RPMI7951 (cell line): ENCODE data around the gene DNAI7. TPM values are rescaled to one million over a fixed set of nuclear protein-coding genes. Genes with fewer than 3 reads are reported as not detected.

ENCODE experiments used
- DNase-seq: peaks from one replicate; pipeline ENCODE4 v3.0.0-alpha.2; 2012; ENCODE audit warnings: low read depth
- total RNA-seq: library from RNA; depleted of rRNA; stranded (reverse); fragments of >200 nt; shearing (Covaris generic); gene quantifications from 2 replicates; pipeline ENCODE4 v1.2.3, GENCODE V29; 2014; rRNA removed

The DNAI7 gene, protein sequence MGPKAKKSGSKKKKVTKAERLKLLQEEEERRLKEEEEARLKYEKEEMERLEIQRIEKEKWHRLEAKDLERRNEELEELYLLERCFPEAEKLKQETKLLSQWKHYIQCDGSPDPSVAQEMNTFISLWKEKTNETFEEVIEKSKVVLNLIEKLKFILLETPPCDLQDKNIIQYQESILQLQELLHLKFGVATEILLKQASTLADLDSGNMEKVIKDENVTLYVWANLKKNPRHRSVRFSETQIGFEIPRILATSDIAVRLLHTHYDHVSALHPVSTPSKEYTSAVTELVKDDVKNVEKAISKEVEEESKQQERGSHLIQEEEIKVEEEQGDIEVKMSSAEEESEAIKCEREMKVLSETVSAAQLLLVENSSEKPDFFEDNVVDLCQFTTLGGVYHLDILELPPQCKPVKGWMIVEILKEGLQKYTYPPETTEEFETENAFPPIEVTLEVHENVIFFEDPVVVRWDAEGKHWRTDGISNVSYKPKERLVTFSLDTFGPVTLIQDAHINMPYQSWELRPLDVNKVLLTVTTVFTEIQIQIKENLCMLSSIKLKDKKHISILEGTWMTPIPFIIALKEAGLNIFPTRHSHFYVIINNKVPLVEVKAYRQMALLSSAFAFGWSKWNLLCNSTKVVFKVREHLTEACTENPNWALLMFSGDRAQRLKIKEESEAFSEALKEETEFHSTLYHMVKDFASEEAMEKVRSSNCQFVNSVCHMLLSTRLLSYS
- 0.12 TPM in 1 of 2 replicates, not detected in the other for total RNA-seq

DNA sequence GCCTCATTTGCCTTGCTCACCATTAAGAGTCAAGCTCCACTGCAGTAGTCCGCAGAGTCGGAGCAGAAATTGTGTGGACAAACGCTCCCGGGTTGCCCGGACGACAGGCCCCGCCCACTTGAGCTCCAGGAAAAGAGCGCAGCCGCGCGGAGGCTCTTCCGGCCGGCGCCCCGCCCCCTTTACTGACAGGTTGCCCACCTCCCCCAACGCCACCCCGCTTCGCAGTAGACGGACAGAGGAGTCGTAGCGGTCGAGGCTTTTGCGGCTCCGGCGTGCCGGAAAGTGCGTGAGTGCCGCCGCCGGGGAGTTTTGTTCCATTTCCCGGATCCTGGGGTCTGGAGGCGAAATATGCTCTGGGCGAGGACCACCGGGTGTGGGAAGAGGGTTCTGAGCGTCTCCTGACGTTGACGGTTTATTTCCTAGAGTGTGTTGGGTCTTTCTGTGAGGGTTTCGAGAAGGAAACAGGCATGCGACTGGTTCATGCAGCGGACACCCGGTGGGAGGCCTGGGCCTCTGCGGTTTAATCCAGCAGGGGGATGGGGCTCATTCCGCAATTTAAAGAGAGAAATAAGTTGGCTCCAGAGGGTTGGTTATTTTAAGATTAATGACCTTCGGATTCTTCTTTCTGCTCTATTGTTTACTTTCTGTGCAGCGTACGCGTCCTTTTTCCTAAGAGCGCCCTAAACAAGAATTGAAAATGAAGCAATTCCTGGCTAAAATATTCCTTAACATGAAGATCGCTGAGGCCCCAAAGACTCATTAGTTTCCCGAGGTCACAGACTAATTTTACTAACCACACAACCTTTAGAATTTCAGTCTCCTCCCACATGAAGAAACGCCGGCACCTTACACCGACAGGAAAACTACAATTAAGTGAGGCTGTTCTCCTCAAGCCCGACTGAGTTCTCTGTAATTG, at the start of gene DNAI7, which contains the start of gene ETFRF1:
TSS of gene DNAI7 (minus strand) at position 105 of the 916 bp plus-strand sequence. CDS start at position 23, 82 bp downstream.
TSS of gene ETFRF1 (plus strand) at position 182 of the 916 bp plus-strand sequence. CDS start 8,720 bp downstream, outside the sequence.
- DNase-seq, result peak; percentile 89

DNA sequence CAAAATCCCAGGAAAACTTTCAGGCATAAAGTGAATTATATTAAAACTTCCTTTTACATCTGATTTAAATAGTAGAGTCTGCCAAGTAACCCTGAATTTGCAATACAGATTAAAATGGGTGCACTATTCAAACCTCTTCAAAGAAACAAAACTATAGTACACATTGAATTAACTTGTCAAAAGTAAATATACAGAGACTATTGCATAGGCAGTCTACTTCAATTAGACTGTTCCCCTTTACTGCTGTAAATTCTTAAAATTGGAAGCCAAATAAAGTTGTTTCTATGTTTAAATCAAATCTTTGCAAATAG, 48.7 kb upstream of the DNAI7 start:
- DNase-seq, result no peak

DNA sequence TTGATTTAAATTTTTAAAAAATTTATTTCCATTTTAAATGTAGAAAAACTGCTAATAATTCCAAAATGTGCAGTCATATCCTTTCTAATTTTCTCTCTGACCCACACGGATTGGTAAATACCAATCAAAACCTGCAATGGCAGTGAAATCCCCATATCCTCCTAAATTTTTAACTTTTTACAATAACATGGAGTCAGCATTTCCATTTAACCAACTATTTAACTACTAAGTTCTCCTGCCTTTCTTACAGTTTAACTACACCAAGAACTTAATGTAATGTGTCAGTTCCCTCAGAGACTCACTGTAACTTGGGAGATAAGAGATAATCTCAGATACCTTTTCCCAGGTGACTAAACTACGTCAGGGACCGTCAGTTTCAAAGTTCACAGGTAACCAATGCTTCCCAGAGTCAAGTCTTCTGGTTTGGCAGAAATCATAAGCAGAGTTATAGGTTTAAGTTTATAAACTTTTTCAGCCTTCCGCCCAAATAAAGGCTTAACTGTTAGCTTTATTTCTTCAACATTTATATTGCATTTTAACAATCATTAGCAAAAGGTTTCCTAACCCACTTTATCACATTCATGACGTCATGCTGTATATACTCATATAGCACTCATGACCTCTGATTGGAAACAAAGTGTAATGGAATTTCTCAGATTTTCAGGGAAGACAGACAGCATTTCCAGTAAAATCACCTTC, 48.2 kb upstream of the DNAI7 start:
- no peak for DNase-seq

DNA sequence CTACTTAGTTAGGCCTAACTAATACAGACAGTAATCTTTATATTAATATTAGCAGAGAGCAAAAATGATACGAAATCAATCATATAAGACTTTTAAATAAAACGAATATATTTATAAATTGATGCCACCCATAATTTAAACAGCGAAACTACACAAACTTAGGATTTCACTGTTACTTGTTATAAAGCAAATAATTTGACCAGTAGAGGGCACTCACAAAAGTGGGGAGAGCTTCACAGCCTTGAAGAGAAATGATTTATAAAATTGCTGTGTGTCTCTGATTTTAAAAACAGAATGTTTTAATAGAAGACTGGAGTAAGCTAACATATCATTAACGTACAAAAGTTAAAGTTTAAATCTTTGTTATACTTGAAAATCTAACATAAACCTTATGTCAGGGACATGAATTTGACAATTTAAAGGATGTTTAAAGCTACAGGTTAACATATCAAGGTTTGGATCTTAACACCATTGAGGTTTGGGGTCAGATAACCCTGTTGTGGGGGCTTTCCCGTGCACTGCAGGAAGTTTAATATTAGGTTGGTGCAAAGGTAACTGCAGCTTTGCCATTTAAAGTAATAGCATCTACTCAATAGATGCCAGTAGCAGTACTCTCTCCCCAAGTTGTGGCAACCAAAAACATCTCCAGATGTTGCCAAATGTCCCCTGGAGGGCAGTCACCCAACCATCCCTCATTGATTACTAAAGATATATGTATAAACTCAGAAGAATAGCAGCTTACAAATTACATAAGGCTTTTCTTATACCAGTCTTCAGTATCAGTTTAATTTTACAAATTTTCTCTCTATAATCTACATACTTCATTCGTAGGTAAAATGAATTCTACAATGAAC, 46.4 kb upstream of the DNAI7 start:
- DNase-seq, result peak; percentile 33

DNA sequence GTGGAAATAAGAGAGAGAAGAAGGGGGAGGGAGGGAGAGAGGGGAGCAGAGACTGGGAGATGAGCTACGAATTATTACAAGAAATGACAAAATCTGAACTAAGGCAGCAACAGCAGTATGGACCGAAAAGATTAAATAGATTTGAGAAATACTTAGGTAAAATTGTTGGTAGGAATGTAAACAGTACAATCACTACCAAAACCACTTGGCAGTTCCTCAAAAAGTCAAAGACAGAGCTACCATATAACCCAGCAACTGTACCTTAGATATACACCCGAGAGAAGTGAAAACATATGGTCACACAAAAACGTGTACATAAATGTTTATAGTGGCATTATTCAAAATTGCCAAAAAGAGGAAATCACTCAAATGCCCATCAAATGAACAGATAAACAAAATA, 41.7 kb upstream of the DNAI7 start:
- DNase-seq, result no peak

DNA sequence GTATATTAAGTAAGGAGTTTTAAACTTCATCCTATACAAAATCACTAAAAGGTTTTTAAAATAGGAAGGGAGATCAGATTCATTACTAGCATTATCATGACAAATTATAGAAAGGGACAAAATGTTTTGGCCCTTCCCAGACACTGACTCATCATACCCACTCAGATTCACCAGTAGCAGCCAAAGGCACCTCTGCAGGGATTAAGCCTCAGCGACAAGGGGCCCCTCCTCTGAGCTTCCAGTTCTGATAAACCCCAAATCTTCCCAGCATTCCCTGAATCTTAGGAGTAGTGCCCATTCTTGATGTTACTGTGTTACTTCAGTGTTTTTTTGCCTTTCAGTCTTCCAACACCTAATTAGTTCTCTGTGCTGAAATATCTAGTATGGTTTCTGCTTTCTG, 41.2 kb upstream of the DNAI7 start:
- peak; percentile 7 for DNase-seq

DNA sequence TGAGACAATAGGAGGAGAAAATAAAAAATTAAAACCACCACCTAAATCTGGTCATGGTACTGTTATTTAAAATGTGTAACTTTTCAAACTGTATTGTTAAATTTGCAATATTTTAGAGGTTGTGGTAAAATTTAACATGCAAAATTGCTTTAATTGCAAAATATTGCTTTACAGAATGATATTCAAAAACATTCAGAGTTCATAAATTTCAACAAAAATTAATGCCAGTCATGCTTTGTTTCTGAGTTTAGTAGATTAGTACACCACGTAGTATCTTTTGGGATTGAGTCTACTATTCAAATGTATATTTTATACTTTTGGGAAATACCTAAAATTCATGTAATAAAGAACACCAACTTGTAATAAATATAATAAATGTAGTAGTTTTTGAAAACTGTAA, 18.4 kb upstream of the DNAI7 start:
- no peak for DNase-seq

DNA sequence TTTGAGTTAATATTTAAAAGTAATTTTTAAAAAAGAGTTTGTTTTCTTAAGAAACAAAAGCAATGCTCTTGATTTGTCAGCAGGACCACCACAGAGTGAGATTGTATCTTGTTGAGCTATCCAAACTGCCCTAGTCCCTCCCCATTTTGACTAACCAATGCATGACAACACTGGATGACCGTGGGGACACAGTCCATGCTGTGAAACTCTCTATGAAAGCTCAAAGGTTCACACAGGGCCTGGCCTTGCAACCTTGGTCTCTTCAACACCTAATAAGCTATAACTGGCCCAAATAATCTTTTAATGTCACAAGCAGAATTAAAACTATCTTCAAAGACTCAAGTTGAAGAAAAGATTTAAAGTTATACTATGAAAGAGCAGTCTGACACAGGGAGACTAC, 13.6 kb upstream of the DNAI7 start:
- no peak for DNase-seq

DNA sequence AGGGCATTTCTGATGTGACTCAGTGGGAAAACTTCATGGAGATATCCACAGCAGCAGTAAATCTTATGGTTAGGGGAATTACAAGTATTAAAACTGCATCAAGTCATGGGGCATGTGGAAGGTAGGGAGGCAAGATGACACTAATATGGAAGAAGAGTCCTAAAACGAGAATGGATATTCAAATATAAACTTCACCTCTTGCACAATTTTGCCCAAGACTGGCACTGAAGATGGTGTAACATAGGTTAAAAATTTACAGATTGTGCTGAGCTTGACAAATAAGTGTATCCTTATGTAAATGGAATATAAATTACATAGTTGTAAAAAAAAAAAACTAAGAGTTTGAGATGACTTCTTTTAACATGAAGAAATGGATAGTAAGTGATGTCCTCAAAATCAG, 12.9 kb upstream of the DNAI7 start:
- DNase-seq, result no peak

DNA sequence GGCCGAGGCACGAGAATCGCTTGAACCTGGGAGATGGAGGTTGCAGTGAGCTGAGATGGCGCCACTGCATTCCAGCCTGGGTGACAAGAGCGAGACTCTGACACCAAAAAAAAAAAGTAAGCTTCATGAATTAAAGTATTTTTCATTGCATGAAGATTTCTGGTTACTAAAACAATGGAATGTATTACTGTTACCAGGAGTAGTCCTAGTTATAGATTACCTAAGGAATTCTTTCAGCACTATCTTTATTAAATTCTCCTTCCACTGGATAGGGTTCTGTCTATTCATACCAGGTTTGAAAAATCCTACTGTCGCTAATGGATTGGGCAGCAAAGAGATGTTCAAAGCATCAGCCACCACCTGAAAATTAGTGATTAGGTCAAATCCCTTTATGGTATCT, 12.5 kb upstream of the DNAI7 start:
- DNase-seq, result no peak

DNA sequence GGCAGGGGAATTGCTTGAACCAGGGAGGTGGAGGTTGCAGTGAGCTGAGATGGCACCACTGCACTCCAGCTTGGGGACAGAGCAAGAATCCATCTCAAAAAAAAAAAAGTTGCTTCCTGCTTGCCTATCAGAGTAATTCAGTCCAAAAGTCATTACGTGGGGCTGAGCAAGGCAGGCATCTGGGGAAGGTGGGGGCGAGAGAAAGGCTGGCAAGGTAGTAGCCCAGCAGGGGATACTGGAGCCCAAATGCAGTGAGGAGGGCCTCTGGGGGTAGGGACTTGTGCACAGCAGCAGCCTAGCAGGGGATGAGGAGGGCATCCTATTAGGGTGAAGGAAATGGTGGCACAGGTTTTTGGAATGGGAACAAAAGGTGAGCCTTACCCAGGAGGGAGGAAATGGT, 7.2 kb upstream of the DNAI7 start:
- DNase-seq, result no peak

DNA sequence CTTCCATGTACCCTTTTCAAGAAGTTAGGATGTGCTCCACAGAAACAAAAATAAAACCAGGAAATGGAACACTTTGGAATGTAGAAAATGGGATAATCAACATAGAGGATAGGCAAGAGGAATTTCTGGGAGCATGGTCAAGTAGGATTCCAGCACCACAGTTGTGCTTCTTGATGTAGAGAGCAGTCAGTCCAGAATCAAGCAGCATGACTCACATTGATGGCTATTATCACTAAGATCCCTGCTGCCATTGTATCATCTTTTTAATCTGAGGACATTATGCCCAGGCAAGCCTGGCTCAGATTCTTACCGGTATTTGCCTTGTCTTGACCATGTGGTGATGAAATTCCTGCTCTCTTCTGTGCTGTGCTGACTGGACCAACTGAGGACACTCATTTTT, 5.7 kb upstream of the DNAI7 start:
- peak; percentile 8 for DNase-seq

DNA sequence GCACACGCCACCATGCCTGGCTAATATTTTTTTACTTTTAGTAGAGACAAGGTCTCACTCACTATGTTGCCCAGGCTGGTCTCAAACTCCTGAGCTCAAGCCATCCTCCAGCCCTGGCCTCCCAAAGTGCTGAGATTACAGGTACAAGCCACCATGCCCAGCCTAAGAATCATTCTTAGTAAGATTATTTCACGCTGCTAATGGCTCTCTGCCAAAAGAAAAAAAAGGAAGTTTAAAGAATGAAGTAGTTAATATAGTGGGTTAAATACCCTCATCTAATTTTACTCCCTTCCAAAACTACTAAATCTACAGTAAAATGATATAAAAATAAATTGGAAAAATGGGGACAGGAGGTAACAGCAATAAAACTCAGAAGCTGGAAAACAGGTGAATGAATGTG, 2.6 kb upstream of the DNAI7 start:
- no peak for DNase-seq

DNA sequence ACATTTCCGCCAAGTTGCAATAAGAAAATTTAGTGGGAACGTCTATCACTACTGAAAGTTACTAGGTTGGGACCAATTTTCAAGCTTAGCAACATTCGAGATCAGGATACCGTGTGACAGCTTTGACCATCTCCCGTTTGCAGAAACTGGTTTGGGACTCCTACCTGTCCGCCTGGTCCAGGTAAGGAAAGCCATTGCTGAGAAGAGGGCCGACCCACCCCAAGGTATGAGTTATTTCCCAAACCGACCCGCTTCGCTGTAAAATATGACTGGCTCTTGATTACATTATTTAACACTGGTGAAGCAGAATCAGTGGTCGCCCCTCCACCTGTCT, 271 bp downstream of the DNAI7 start:
- DNase-seq, result no peak

DNA sequence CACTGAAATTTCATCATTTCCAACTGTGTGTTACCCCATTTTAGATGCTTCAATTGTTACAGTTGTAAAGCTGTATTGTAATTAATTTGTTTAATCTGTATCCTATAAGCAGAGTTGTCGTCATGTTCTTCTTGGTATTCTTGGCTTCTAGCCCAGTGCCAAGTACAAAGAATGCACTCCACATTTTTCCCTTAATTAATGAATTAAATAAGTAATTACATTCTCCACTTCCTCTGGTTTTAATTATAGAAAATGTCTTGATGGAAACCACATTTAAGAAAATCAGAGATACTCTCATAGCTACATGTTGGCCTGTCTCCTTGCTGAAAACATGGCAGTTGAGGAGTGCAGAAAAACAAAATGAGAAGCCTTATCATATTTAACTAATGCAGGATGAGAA, 746 bp downstream of the DNAI7 start:
- peak; percentile 11 for DNase-seq

DNA sequence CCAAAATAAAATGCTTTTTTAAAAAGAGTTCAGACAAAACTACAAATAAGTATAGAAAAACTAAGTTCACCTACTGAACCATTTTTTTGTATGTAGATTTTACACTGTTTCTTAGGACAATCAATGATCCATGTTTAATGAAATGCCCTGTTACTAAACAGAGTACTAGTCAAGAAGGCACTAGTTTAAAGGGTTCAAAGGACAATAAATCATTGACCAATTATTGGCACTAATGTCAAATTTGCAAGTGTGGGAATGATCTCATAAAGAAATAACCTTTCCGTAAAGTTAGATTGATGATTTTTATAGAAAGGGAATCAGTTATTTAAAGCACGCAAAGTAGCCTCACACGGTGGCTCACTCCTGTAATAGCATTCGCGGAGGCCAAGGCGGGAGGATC, 4.2 kb downstream of the DNAI7 start:
- no peak for DNase-seq

DNA sequence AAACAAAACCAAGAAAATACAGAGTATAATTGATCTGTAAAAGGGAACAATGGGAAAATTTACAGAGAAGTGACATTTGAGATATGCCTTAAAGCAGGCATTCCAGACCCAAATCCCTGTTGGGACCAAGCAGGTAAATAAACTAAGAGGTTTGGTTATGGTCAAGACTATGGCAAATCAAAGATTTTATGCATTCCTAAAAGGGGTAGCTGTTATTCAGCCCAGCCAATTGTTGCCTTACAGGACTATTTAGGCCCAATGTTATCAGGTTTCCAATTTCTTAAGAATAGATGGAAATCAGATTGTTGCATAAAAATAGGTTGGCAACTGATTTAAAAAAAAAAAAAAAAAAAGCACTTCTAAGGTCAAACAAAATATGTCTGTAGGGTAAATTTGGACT, 5.3 kb downstream of the DNAI7 start:
- peak; percentile 8 for DNase-seq

DNA sequence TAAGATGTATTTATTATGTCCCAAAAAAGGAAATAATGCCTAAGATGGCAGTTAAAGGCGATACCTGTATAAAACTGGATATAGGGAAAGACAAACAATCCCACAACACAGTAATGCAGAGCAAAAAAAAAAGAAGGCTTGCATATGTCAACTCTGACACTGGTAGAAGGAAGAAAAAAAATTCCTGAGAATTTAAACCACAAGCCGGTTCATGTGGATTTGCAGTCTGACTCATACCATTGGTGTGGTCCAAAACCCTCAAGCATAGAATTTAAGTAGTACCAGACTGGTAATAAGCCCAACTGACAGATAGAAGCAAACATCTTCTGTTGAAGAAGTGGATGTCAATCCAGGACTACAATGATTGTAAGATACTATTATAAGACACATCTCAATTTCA, 7.2 kb downstream of the DNAI7 start:
- DNase-seq, result peak; percentile 92

DNA sequence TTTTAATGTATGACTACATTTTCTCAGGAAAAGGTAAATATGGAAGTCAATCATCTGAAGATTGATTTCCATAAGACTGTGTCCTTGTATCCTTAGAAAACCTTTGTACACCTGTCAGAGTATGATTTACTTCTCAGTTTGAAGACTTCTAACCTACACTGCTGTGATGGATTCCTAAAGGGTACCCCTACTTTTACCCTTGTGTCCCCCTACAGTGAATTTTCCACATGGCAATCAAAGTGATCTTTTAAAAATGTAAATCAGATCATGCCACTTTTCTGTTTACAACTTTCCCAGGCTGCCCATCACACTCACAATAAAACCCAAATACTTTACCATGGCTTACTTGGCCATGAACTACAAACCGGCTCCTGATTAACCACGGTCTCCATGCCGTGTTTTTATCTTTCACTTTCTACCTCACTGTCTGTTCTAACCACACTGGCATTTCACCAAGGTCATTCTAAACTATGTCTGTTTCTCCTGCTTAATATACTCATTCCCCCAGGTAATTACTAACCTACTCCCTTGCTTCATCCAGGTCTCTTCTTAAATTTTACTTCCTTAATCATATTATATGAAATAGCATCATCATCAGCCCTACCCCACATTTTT, 8.1 kb downstream of the DNAI7 start:
- peak; percentile 65 for DNase-seq
